Lung (tissue), 12 donors: Measurements from ENCODE around the gene DCST1. TPM values are rescaled to one million over a fixed set of nuclear protein-coding genes. Genes with fewer than 3 reads are reported as not detected.

Source experiments
- ATAC-seq: fragments of 200-7000 bp; cut with Tn5 transposase; one replicate; pipeline ENCODE4 v1.9.1; 2020; ENCODE audit warnings: moderate number of reproducible peaks; ENCODE audit not compliant: insufficient read depth, low FRiP score
- DNase-seq, 3 donors: peaks; one replicate each; pipeline ENCODE4 v3.0.0-alpha.2; 2013 to 2017
- H3K27ac ChIP-seq, 2 donors: one replicate each; pipeline ENCODE4 v1.5.1; 2013; ENCODE audit warnings: mild to moderate bottlenecking in 2 of 2, moderate library complexity in 2 of 2, control low read depth in 1 of 2, inconsistent platforms in 1 of 2, low read depth in 1 of 2, low read length in 1 of 2
- H3K27me3 ChIP-seq, 3 donors: one replicate each; pipeline ENCODE4 v1.5.1; 2013; ENCODE audit warnings: low read length in 2 of 3; ENCODE audit not compliant: control insufficient read depth in 3 of 3, insufficient read depth in 3 of 3
- H3K36me3 ChIP-seq, 4 donors: one replicate each; pipeline ENCODE4 v1.5.1; 2013; ENCODE audit warnings: low read length in 4 of 4, mild to moderate bottlenecking in 1 of 4, moderate library complexity in 1 of 4; ENCODE audit not compliant: control insufficient read depth in 4 of 4, insufficient read depth in 4 of 4
- H3K4me1 ChIP-seq, 5 donors: one replicate each; pipeline ENCODE4 v1.5.1; 2013; ENCODE audit warnings: low read length in 5 of 5, mild to moderate bottlenecking in 2 of 5, moderate library complexity in 1 of 5; ENCODE audit not compliant: control insufficient read depth in 5 of 5, insufficient read depth in 5 of 5
- H3K4me3 ChIP-seq: one replicate; pipeline ENCODE4 v1.5.1; 2013; ENCODE audit warnings: mild to moderate bottlenecking, control low read depth, moderate library complexity
- H3K9ac ChIP-seq, 2 donors: one replicate each; pipeline ENCODE4 v1.5.1; 2013; ENCODE audit warnings: low read length in 2 of 2, control low read depth in 1 of 2; ENCODE audit not compliant: insufficient read depth in 1 of 2
- H3K9me3 ChIP-seq, 4 donors: one replicate each; pipeline ENCODE4 v1.5.1; 2013; ENCODE audit warnings: low read length in 3 of 4, mild to moderate bottlenecking in 1 of 4, moderate library complexity in 1 of 4; ENCODE audit not compliant: control insufficient read depth in 4 of 4, insufficient read depth in 3 of 4
- WGBS, 2 donors: extraction: QIAGEN DNeasy Blood & Tissue Kit; methylation state at CpG; one replicate each; pipeline ENCODE4 v1.1.7; 2013; 5-methylcytosine and 5-hydroxymethylcytosine counted together
- polyA plus RNA-seq, 2 donors: library from polyadenylated mRNA; stranded (reverse); fragments of 200-250 nt; gene quantifications; one replicate each; pipeline ENCODE4 v1.2.1, GENCODE V29; 2013
- total RNA-seq, 2 donors: library from RNA; depleted of rRNA in 1 of 2; stranded (reverse); fragments of >200 nt in 1 of 2; gene quantifications; one replicate each; pipeline ENCODE4 v1.2.1, GENCODE V29; 2014 to 2021
- TF ChIP-seq, protein P1 (sequence below): IDR thresholded peaks from 2 replicates; pipeline ENCODE4 v1.5.1; 2012; ENCODE audit warnings: mild to moderate bottlenecking; ENCODE audit errors: control extremely low read depth, extremely low read depth
- donor health status: control.
- donor health status: control.
- donor health status: Bipolar disorder and iron deficiency.
- donor health status: healthy.
- donor health status: DM: yes; HTN: yes; CAD: no.

DCST1 gene
- total and polyA plus RNA-seq, 4 donors, result 0.08 to 0.20 TPM; not detected in 2

DNA sequence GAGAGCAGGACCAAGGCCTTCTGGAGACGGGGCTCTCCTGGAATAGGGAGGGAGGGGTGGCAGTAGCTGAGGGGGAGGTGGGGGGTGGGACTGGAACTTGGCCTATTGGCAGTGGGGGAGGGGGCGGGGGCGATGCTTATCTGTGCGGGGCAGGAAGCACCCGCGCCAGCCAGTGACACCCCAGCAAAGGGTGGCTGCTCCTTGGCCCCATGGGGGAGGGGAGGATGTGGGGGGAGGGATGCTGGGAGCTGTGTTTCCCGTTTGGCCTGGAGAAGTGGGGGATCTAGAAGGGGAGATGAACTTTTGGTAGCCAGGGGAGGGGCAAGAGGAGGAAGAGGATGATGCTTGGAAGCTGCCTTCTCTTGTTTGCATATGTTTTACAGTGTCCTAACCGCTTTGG lies 20.0 kb upstream of the DCST1 start:
- Histone ChIP-seq H3K27me3 (no peaks in the 10 kb centered on the region), H3K9ac (no peak overlapping the region), H3K4me3 (no peak overlapping the region), H3K9me3 (no peaks in the 10 kb centered on the region), H3K4me1 (peaks cover 0 to 30% (median 17%) of the 10 kb centered on the region in 5 donors), H3K36me3 (peaks cover 0 to 28% (median 0%) of the 10 kb centered on the region in 4 donors), H3K27ac (peak overlapping the region in 1 of 2 donors; percentile 32)
- TF ChIP-seq, protein P1, sequence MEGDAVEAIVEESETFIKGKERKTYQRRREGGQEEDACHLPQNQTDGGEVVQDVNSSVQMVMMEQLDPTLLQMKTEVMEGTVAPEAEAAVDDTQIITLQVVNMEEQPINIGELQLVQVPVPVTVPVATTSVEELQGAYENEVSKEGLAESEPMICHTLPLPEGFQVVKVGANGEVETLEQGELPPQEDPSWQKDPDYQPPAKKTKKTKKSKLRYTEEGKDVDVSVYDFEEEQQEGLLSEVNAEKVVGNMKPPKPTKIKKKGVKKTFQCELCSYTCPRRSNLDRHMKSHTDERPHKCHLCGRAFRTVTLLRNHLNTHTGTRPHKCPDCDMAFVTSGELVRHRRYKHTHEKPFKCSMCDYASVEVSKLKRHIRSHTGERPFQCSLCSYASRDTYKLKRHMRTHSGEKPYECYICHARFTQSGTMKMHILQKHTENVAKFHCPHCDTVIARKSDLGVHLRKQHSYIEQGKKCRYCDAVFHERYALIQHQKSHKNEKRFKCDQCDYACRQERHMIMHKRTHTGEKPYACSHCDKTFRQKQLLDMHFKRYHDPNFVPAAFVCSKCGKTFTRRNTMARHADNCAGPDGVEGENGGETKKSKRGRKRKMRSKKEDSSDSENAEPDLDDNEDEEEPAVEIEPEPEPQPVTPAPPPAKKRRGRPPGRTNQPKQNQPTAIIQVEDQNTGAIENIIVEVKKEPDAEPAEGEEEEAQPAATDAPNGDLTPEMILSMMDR, result no peak
- DNase-seq, result no peak
- 24 to 38% methylated on average over 8 of the region's 8 CpGs for WGBS, 2 donors
- ATAC-seq, result no peak

DNA sequence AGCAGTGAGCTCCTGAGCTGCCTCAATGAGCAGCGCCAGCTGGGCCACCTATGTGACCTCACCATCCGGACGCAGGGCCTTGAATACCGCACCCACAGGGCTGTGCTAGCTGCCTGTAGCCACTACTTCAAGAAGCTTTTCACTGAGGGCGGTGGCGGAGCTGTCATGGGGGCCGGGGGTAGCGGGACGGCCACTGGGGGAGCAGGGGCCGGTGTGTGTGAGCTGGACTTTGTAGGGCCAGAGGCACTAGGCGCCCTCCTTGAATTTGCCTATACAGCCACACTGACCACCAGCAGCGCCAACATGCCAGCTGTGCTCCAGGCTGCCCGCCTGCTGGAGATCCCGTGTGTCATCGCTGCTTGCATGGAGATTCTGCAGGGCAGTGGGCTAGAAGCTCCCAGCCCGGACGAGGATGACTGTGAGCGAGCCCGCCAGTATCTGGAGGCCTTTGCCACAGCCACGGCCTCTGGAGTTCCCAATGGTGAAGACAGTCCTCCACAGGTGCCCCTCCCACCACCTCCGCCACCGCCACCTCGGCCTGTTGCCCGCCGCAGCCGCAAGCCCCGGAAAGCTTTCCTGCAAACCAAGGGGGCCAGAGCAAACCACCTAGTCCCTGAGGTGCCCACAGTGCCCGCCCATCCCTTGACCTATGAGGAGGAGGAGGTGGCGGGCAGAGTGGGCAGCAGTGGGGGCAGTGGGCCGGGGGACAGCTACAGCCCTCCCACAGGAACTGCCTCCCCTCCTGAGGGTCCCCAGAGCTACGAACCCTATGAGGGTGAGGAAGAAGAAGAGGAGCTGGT lies 18.7 kb upstream of the DCST1 start:
- Histone ChIP-seq H3K4me3 (no peak overlapping the region), H3K9ac (no peak overlapping the region), H3K9me3 (no peaks in the 10 kb centered on the region), H3K27me3 (no peaks in the 10 kb centered on the region), H3K36me3 (peaks cover 0 to 30% (median 0%) of the 10 kb centered on the region in 4 donors), H3K4me1 (peaks cover 0 to 29% (median 11%) of the 10 kb centered on the region in 5 donors), H3K27ac (peak overlapping the region in 1 of 2 donors; percentile 1)
- ATAC-seq, result no peak
- TF ChIP-seq, protein P1, result no peak
- 93 to 96% methylated on average over 31 of the region's 31 CpGs for WGBS, 2 donors
- no peak for DNase-seq

DNA sequence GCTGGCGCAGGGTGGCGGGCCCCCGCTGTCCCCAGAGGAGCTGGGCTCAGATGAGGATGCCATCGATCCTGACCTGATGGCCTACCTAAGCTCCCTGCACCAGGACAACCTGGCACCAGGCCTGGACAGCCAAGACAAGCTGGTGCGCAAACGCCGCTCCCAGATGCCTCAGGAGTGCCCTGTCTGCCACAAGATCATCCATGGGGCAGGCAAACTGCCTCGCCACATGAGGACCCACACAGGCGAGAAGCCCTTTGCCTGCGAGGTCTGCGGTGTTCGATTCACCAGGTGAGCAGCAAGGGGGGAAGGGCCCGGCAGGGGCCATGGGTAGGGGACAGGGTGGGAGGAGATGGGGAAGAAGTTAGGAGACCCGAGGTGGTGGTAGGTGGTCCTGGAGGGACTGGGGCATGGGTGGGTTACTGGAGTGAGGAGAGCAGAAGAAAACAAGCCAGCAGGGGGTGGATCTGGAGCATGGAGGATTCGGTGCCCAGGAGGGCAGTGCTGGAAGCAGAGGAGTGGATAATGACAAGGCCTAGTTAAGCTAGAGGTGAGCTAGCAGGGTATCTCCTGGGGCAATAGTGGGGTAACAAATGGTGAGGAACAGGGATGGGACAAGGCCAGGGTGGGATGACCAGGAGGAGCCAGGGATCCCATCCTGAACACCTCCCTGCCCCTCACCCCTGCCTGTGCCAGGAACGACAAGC lies 17.9 kb upstream of the DCST1 start:
- 86% methylated on average over 16 of the region's 16 CpGs for WGBS, 2 donors
- no peak for ATAC-seq
- no peak for DNase-seq
- Histone ChIP-seq H3K27me3 (no peaks in the 10 kb centered on the region), H3K36me3 (peaks cover 0 to 30% (median 0%) of the 10 kb centered on the region in 4 donors), H3K9ac (no peak overlapping the region), H3K27ac (peak overlapping the region in 1 of 2 donors; percentile 74), H3K4me3 (no peak overlapping the region), H3K9me3 (no peaks in the 10 kb centered on the region), H3K4me1 (peaks cover 0 to 23% (median 4%) of the 10 kb centered on the region in 5 donors)
- TF ChIP-seq, protein P1, result no peak
